Caco-2 (cell line): ENCODE results near the gene NFAM1. TPM values are rescaled to one million over a fixed set of nuclear protein-coding genes. Genes with fewer than 3 reads are reported as not detected.

ENCODE experiments used
- BruUV-seq: library from RNA; stranded (reverse); fragments of 400-500 nt; replicated peaks from 2 replicates; lab custom pipeline; 2021; lab: Mats Ljungman, UMichigan
- CTCF ChIA-PET: fragments of 300-600 bp; sonication (Branson Sonifier 250); formaldehyde crosslinking; loops from one replicate; lab custom pipeline; 2022; ENCODE audit warnings: antibody characterized with exemption; lab: Charles Lee
- POLR2A ChIA-PET: fragments of 300-600 bp; sonication (Branson Sonifier 250); formaldehyde crosslinking; loops from one replicate; lab custom pipeline; 2022; ENCODE audit warnings: antibody characterized with exemption; lab: Charles Lee
- DNase-seq, 2 experiments: peaks; one replicate each; pipeline versions ENCODE4 v3.0.0 to v3.0.0-alpha.2; 2020 to 2022
- H3K27me3 ChIP-seq: replicated peaks from 2 replicates; pipeline ENCODE4 v1.6.0; 2011; ENCODE audit warnings: low read length; ENCODE audit not compliant: control insufficient read depth, insufficient read depth
- H3K36me3 ChIP-seq: 2 replicates; pipeline ENCODE4 v1.5.1; 2011; ENCODE audit warnings: low read length; ENCODE audit not compliant: control insufficient read depth, insufficient read depth
- H3K4me1 ChIP-seq: fragments of 250-450 bp; sonication (Bioruptor Pico); 2 replicates; pipeline ENCODE4 v1.5.1; 2020; ENCODE audit warnings: mild to moderate bottlenecking
- H3K4me3 ChIP-seq: 2 replicates; pipeline ENCODE4 v1.5.1; 2011; ENCODE audit warnings: low read depth, mild to moderate bottlenecking, control low read depth, low read length
- H3K9me3 ChIP-seq: fragments of 250-450 bp; sonication (Bioruptor Pico); 2 replicates; pipeline ENCODE4 v1.5.1; 2020; ENCODE audit warnings: mild to moderate bottlenecking, moderate library complexity
- H3K27ac Mint-ChIP-seq: one replicate; pipeline ENCODE4 v1.8.0; 2022; ENCODE audit warnings: mixed read lengths; ENCODE audit not compliant: unreplicated experiment
- H3K27me3 Mint-ChIP-seq: one replicate; pipeline ENCODE4 v1.8.0; 2022; ENCODE audit warnings: mixed read lengths; ENCODE audit not compliant: insufficient read depth, unreplicated experiment
- H3K36me3 Mint-ChIP-seq: one replicate; pipeline ENCODE4 v1.8.0; 2022; ENCODE audit warnings: mild to moderate bottlenecking, mixed read lengths; ENCODE audit not compliant: insufficient read depth, unreplicated experiment
- H3K4me1 Mint-ChIP-seq: one replicate; pipeline ENCODE4 v1.8.0; 2022; ENCODE audit warnings: low read depth, mixed read lengths; ENCODE audit not compliant: unreplicated experiment
- H3K4me3 Mint-ChIP-seq: one replicate; pipeline ENCODE4 v1.8.0; 2022; ENCODE audit warnings: mild to moderate bottlenecking, moderate library complexity, mixed read lengths; ENCODE audit not compliant: unreplicated experiment
- H3K9me3 Mint-ChIP-seq: one replicate; pipeline ENCODE4 v1.8.0; 2022; ENCODE audit warnings: mixed read lengths; ENCODE audit not compliant: unreplicated experiment
- CTCF ChIP-seq, 2 experiments: fragments of 200-600 bp in 1 of 2; IDR thresholded peaks; 1 replicate in 1 of 2; 2 replicates in 1 of 2; pipeline versions ENCODE4 v1.5.1 to v1.8.0; 2011 to 2022; ENCODE audit warnings: antibody characterized with exemption in 1 of 2, control low read depth in 1 of 2, inconsistent platforms in 1 of 2, low read depth in 1 of 2, low read length in 1 of 2, mild to moderate bottlenecking in 1 of 2, moderate library complexity in 1 of 2; ENCODE audit not compliant: insufficient read depth in 1 of 2, severe bottlenecking in 1 of 2, unreplicated experiment in 1 of 2
- intact Hi-C: fragments of 100-400 bp; cut with micrococcal nuclease; formaldehyde crosslinking; loops from one replicate; pipeline ENCODE4 v1.10.0; 2022; ENCODE audit not compliant: unreplicated experiment
- total RNA-seq: library from RNA; stranded (reverse); gene quantifications from 2 replicates; pipeline ENCODE4 v1.2.3, GENCODE V29; 2022

The NFAM1 gene
- total RNA-seq, 1 experiment from 2014 or later = not detected

DNA sequence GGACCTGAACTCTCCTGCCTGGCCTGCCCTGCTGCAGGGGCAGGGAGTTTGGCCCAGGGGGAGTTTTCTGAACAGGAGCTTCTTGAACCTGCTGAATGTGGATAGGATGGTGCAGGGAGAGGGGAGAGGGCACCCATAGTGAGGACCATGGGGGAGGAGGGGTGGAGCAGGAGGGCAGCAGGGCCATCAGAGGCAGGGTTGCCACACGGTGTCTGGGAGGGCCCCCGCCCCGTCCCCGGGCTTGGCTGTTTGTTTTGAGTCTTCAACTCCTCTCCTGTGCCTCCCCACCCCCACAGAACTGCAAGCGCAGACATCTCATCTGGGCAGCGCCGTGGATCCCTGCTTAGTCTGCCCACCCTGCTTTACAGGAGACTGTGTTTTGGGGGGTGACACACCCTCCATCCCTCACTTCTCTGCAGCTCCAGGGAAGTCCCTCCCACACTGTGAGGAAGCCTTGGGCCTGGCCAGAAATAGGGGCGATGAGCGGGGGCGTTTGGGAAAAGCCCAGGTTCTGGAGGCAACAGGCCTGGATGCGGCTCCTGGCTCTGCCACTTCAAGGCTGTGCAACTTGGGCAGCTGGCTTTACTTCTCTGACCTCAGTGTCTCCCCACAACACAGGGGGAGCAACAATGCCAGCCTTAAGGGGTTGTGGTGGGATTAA lies 14.4 kb downstream of the NFAM1 start:
- no peaks in the 10 kb centered on the region; the same call in none of the 2 replicates for H3K4me1 ChIP-seq
- TF ChIP-seq CTCF (IDR thresholded peaks at IDR 0.05; ENCODE audit: insufficient read depth in 1 of 2, low read depth in 1 of 2, low read length in 1 of 2, severe bottlenecking in 1 of 2, unreplicated experiment in 1 of 2) = no peak
- H3K27me3 Mint-ChIP-seq = no peaks in the 10 kb centered on the region
- DNase-seq = no peak
- no peaks in the 10 kb centered on the region for H3K9me3 ChIP-seq
- H3K36me3 Mint-ChIP-seq = no peaks in the 10 kb centered on the region
- no TSS peak for BruUV-seq
- no peaks in the 10 kb centered on the region for H3K36me3 ChIP-seq
- intact Hi-C loops = no loop called here
- no peaks in the 10 kb centered on the region for H3K9me3 Mint-ChIP-seq
- no peak overlapping the region for H3K4me3 ChIP-seq
- CTCF ChIA-PET = no interaction called here
- POLR2A ChIA-PET = no interaction called here
- peaks cover 7% of the 10 kb centered on the region for H3K4me1 Mint-ChIP-seq
- H3K27me3 ChIP-seq = no peaks in the 10 kb centered on the region
- no peak overlapping the region for H3K27ac Mint-ChIP-seq
- H3K4me3 Mint-ChIP-seq = no peak overlapping the region

GRCh38 chr22:42416671-42417230 lies 15.5 kb downstream of the NFAM1 start:
- intact Hi-C loops = no loop called here
- ChIA-PET POLR2A (interaction anchor here (0.8 kb wide), 1 partner anchor 13 kb away, joined by 3 read pairs; no protein-coding TSS in a partner anchor), CTCF (no interaction called here)
- no peak for TF ChIP-seq CTCF (IDR thresholded peaks at IDR 0.05; ENCODE audit: insufficient read depth in 1 of 2, low read depth in 1 of 2, low read length in 1 of 2, severe bottlenecking in 1 of 2, unreplicated experiment in 1 of 2)
- Mint-ChIP-seq H3K4me3 (no peak overlapping the region), H3K9me3 (no peaks in the 10 kb centered on the region), H3K27me3 (no peaks in the 10 kb centered on the region), H3K4me1 (peaks cover 7% of the 10 kb centered on the region), H3K27ac (no peak overlapping the region), H3K36me3 (no peaks in the 10 kb centered on the region)
- no peak overlapping the region for H3K4me3 ChIP-seq
- DNase-seq = no peak
- no peaks in the 10 kb centered on the region for H3K36me3 ChIP-seq
- H3K9me3 ChIP-seq = no peaks in the 10 kb centered on the region
- no peaks in the 10 kb centered on the region for H3K27me3 ChIP-seq
- H3K4me1 ChIP-seq = no peaks in the 10 kb centered on the region; the same call in none of the 2 replicates
- BruUV-seq = no TSS peak

- TF ChIP-seq CTCF (IDR thresholded peaks at IDR 0.05; ENCODE audit: insufficient read depth in 1 of 2, low read depth in 1 of 2, low read length in 1 of 2, severe bottlenecking in 1 of 2, unreplicated experiment in 1 of 2) = no peak
- H3K27me3 Mint-ChIP-seq = no peaks in the 10 kb centered on the region
- Histone ChIP-seq H3K4me1 (no peaks in the 10 kb centered on the region; the same call in none of the 2 replicates), H3K4me3 (no peak overlapping the region), H3K9me3 (no peaks in the 10 kb centered on the region), H3K36me3 (no peaks in the 10 kb centered on the region), H3K27me3 (no peaks in the 10 kb centered on the region)
- intact Hi-C loops = no loop called here
- POLR2A ChIA-PET = no interaction called here
- no peak overlapping the region for H3K4me3 Mint-ChIP-seq
- no peak overlapping the region for H3K27ac Mint-ChIP-seq
- CTCF ChIA-PET = no interaction called here
- no peak for DNase-seq
- H3K9me3 Mint-ChIP-seq = no peaks in the 10 kb centered on the region
- H3K36me3 Mint-ChIP-seq = no peaks in the 10 kb centered on the region
- H3K4me1 Mint-ChIP-seq = peaks cover 7% of the 10 kb centered on the region
- BruUV-seq = no TSS peak
Measured at GRCh38 chr22:42414565-42415303, 17.5 kb downstream of the NFAM1 start.
